GM21515 (cell line): ENCODE results near the gene JPH3.

ENCODE experiments used
- ATAC-seq: cut with Tn5 transposase; IDR thresholded peaks from one replicate; pipeline ENCODE4 v1.9.1; 2021; ENCODE audit not compliant: unreplicated experiment

JPH3 gene

DNA sequence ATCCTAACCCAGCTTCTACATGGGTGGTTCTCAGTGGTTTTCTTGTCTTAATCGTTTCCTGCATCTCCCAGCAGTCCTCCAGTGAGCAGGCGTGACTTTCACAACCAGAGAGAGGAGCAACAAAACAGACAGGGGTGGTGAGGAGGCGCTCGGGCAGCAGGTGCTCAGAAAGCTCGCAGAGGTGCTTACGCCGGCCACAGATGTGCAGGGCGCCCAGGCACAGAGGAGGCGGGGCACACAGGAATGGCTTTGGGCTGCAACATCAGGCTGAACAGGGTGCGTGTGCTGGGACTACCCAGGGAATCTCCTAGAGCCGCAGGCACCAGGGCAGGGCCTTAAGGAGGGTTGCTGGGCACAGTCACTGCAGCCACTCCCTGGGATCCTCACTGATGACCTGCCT lies 130.9 kb downstream of the JPH3 start:
- ATAC-seq, result no peak

DNA sequence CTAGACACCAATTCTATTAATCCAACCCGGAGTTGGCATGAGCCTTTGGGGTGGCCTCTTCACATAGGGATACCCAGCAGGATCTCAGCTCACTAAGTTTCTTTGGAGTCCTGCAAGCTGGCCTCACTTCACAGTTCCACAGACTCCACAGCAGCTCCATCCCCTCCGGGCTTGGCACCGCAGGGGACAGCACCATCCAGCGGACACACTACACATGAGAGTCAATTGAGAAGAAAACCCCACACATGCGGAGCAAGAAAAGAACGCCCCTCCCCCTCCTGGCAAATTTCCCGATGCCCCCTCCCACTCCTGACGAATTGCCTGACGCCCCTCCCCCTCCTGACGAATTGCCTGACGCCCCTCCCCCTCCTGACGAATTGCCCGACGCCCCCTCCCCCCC lies 132.3 kb downstream of the JPH3 start:
- no peak for ATAC-seq

DNA sequence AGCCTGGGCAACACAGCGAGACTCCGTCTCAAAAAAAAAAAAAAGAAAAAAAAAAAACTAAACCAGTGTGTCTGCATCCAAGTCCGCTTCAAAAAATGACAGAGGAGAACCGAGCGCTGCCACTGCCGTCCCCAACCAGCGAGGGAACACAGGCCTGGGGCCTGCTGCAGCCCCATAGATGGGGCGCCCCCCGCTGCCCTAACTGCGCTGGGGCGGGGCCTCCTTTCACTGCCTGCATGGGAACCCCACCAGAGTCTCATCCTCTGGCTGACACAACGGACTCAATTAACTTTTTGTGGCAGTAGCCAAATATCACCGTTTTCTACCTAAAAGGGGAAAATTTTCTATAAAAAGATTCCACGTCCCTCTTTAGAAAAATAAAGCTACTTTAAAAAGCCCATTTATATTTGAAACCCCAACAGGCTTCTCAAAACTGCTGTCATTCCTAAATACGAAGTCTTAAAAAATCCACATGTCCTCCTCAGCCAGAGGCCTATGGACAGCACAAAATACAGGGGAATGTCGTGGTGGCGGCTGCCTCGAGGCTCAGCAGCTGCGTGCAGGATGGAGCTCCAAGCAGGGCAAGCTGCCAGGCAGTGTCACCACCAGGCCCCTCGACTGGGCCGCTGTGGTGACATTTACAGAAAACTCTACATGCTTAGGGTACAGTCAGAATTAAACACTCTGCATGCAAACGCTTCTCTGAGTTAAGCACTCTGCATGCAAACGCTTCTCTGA lies 133.1 kb downstream of the JPH3 start:
- no peak for ATAC-seq

DNA sequence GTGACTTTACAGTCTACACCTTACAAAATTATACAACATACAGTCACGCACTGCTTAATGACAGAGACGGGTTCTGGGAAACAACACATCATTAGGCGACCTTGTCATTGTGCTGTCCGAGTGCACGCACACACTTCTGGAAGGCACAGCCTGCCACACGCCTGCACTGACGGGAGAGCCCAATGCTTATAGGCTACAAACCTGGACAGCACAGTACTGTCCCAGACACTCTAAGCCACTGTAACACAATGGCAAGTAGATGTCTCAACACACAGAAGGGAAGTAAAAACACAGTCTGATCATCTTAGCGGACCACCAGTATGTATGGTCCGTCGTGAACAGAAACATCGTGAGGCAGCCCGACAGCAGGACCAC lies 133.7 kb downstream of the JPH3 start:
- no peak for ATAC-seq

DNA sequence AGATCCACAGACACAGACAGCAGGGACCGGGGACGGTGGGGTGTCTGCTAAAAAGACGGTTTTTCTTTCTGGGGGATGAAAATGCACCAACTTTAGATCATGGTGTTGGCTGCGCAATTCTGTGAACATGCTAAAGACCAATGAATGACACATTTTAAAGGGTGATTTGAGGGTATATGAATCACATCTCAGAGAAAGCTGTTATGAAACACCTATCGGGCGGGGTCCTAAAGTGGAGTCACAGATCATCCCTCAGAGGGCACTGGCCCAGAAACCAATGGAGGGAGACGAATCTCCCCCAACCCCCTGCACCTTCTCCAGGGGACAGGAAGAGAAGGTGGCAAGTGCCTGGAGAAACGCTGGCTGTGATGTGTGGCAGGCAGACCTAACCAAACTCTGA lies 137.5 kb downstream of the JPH3 start:
- no peak for ATAC-seq

DNA sequence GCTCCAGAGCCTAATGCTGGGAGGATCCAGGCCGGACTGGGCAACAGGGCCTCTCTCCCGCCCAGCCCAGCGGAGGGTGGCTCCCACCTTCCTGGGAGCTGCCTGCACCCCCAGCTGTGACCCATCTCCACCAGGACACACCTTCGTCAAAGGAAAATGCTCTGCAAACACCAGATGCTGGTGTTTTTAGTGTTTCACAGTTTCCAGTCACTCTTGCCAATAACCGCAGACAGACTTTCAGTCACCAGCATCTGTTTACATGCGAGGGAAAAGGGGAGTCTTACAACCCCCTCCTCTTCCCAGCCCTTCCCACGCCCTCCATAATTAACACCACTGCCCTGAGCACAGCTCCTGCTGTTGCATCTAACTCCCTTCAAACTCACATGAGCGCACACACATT lies 138.1 kb downstream of the JPH3 start:
- ATAC-seq, result no peak

DNA sequence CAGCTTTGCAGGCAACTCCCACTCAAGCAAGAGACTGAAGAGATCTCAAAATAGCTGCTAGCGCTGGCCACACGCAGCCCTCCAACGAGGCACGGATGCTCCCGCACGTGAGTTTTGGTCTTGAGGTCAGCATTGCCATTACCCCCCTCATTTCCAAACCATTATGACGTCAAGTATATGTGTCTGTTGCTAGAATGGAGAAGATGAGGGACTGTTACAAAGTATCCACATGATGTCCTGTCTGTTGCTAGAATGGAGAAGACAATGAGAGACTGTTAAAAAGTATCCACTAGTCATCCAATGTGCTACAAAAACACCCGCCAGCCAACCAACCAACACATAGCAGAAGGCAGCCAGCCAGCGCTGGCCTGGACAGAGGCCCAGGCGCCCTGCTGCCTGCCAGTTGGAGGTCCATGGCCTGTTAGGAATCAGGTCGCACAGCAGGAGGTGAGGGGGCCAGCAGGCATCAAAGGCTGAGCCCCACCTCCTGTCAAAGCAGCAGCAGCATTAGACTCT lies 138.7 kb downstream of the JPH3 start:
- no peak for ATAC-seq

DNA sequence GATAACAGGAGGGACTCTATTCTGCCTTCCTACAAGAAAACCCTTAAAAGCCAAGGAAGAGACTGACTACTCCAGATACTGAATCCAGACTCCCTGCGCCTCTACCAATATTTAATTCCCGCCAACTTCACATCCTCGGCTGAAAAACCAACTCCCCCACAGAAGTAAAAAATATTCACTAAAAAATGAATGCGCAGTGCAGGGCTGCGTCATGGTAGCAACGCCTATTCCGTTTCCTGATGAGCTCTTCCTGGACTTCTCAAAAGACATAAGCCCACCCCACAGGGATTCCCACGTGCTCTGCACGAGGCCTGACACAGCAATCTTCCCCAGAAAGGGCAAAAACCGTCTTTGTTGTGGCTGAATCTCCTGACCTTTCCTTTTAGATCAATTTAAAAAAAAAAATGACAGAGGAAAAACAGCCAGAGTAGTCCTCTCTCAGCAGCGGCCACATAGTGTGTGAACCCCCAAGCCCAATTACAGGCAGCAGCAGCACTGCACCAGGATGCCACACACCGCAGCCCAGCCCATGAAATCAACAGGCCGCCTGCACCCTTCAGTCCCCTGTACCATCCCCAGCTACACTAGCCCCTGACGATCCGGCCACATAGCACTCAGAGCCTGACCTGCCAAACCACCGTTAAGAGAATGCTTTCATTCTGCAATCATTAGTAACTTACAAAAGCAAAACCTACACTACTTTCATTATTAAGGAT lies 139.6 kb downstream of the JPH3 start:
- ATAC-seq, result no peak

DNA sequence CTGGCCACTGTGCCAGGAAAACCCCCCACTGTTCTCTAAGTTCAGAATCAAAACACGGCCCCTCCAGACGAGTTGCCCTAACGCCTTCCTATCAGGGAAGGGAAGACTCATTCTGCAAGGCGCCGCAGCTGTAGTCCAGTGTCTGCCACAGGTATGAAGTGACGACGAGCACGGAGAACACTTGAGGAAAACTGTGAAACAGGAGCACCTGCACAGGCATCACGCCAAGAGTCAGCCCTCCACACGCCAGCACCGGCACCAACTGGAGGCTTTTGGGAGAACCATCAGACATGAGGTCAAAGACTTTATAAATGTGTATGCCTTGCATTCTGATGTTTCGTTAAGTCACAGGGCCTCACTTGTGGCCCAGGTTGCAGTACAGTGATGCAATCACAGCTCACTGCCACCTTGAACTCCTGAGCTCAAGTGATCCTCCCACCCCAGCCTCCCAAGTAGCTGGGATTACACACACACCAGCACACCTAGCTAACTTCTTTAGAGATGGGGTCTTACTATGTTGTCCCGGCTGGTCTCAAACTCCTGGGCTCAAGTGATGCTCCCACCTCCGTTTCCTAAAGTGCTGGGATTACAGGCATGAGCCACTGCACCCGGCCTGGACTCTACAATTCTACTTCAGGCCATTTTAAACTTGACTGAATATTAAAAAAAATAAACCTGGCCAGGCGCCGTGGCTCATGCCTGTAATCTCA lies 140.6 kb downstream of the JPH3 start:
- no peak for ATAC-seq

DNA sequence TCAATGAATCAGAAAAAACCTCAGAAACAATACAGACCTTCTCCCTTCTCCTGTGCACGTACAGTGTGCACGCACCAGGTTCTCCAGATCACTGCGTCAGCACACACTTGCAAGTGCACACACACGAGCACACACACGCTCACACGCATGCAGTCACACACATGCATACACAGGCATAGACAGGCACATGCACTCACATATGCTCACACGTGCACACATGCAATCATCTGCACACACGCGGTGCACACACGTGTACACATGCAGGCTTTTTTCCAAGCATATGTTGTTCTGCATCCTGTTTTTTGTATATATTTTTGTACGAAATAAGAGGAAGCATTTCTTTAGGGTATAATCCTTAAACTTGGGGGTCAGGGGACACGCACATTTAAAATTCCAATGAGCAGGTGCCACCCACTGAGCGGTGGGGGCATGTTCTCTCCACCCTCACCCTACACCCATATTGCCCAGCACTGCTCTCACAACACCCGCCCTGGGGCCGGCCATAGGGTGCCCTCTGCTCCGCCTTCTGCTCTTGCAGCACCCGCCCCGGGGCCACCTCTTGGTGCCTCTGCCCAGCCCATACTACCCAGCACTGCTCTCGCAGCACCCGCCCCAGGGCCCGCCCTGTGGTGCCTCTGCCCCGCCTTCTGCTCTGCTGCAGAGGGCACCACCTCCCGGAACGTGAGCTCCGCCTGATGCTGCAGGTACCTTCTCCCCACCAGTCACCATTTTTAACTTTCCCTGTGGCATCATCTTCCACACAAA lies 142.6 kb downstream of the JPH3 start:
- ATAC-seq, result no peak

DNA sequence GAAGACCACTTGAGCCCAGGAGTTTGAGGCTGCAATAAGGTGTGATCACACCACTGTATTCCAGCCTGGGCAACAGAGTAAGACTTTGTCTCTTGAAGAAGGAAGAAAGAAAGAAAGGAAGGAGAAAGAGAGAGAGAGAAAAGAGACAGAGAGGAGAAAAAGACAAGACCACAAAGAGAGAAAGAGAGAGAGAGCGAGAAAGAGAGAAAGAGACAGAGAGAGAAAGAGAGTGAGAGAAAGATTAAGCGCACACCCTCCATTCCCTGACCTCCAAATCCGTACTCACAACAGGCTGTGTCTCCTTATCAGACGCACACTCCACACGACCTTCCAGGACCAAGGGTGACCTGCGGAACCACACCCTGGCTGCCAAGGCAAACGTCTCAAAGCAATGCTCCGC lies 143.9 kb downstream of the JPH3 start:
- no peak for ATAC-seq
